NT2/D1 (cell line): ENCODE data around the gene SGCD.

ENCODE experiments used
- YY1 ChIP-seq: IDR thresholded peaks from 2 replicates; pipeline ENCODE4 v1.6.1; 2011; ENCODE audit not compliant: insufficient read length, insufficient read depth
- ZNF274 ChIP-seq: IDR thresholded peaks from 2 replicates; pipeline ENCODE4 v1.6.1; 2011; ENCODE audit warnings: mild to moderate bottlenecking, low read depth, low read length

GRCh38 chr5:156351423-156351822, 24.5 kb downstream of the SGCD start:
- TF ChIP-seq ZNF274: no peak
- no peak for TF ChIP-seq YY1
